ENCODE data around the gene MXRA5.
A peak's percentile ranks its signal among the peaks of the same experiment; 100 is the strongest.

Gene MXRA5

GRCh38 chrX:3371163-3371562 lies 24.7 kb upstream of the MXRA5 start:
- no CpG with 5 or more reads among the region's 4 CpGs for WGBS (ENCODE audit: extremely low coverage, insufficient coverage, insufficient read length)
- DNase-seq: no peak
- no peaks in the 10 kb centered on the region for H3K79me1 ChIP-seq (ENCODE audit: low read length)
- H3K27me3 ChIP-seq (ENCODE audit: insufficient read depth, low read length): no peaks in the 10 kb centered on the region
- no peak overlapping the region for H3K18ac ChIP-seq (ENCODE audit: low read length)
- no peaks in the 10 kb centered on the region for H3K36me3 ChIP-seq (ENCODE audit: control insufficient read depth in 1 of 2, insufficient read depth in 2 of 2, low read length in 2 of 2)
- H4K91ac ChIP-seq (ENCODE audit: low read depth, low read length): no peak overlapping the region
- no peak overlapping the region for H2BK12ac ChIP-seq (ENCODE audit: low read length)
- H3K4me3 ChIP-seq (ENCODE audit: low read depth, low read length): no peak overlapping the region
- H3K4me2 ChIP-seq (ENCODE audit: low read length): no peak overlapping the region
- H3K23ac ChIP-seq (ENCODE audit: low read length): no peak overlapping the region
- no peak overlapping the region for H3K9ac ChIP-seq (ENCODE audit: low read length)
- no peak overlapping the region for H2AK5ac ChIP-seq (ENCODE audit: low read length)
- H4K8ac ChIP-seq (ENCODE audit: low read depth, low read length): no peak overlapping the region
- no peaks in the 10 kb centered on the region for H3K79me2 ChIP-seq (ENCODE audit: control insufficient read depth, insufficient read depth, low read length, poor library complexity)
- no peak overlapping the region for H2BK5ac ChIP-seq (ENCODE audit: low read depth, low read length, poor library complexity)
- no peak overlapping the region for H3K14ac ChIP-seq (ENCODE audit: low read length)
- no peaks in the 10 kb centered on the region for H3K4me1 ChIP-seq (ENCODE audit: control insufficient read depth in 1 of 2, insufficient read depth in 2 of 2, low read length in 2 of 2)
- no peak overlapping the region for H3K4ac ChIP-seq (ENCODE audit: low read depth, low read length)
- H2BK120ac ChIP-seq (ENCODE audit: insufficient read depth, low read length, poor library complexity): no peak overlapping the region
- H2AFZ ChIP-seq (ENCODE audit: insufficient read depth, low read length, poor library complexity): no peak overlapping the region
- H3K27ac ChIP-seq (ENCODE audit: low read depth, low read length): no peak overlapping the region
- H4K12ac ChIP-seq (ENCODE audit: low read depth, low read length): no peak overlapping the region
- no peaks in the 10 kb centered on the region for H3K9me3 ChIP-seq (ENCODE audit: insufficient read depth, low read depth, low read length)

GRCh38 chrX:3370656-3371055 lies 24.2 kb upstream of the MXRA5 start:
- no peak overlapping the region for H3K9ac ChIP-seq (ENCODE audit: low read length)
- no peak overlapping the region for H3K27ac ChIP-seq (ENCODE audit: low read depth, low read length)
- H3K23ac ChIP-seq (ENCODE audit: low read length): no peak overlapping the region
- H2AFZ ChIP-seq (ENCODE audit: insufficient read depth, low read length, poor library complexity): no peak overlapping the region
- no peak overlapping the region for H2BK5ac ChIP-seq (ENCODE audit: low read depth, low read length, poor library complexity)
- H3K4ac ChIP-seq (ENCODE audit: low read depth, low read length): no peak overlapping the region
- no peak overlapping the region for H4K8ac ChIP-seq (ENCODE audit: low read depth, low read length)
- no peak overlapping the region for H4K91ac ChIP-seq (ENCODE audit: low read depth, low read length)
- H2BK12ac ChIP-seq (ENCODE audit: low read length): no peak overlapping the region
- H3K79me2 ChIP-seq (ENCODE audit: control insufficient read depth, insufficient read depth, low read length, poor library complexity): no peaks in the 10 kb centered on the region
- DNase-seq: peak; percentile 67 to 82
- H4K12ac ChIP-seq (ENCODE audit: low read depth, low read length): no peak overlapping the region
- H3K36me3 ChIP-seq (ENCODE audit: control insufficient read depth in 1 of 2, insufficient read depth in 2 of 2, low read length in 2 of 2): no peaks in the 10 kb centered on the region
- H3K14ac ChIP-seq (ENCODE audit: low read length): no peak overlapping the region
- H3K4me2 ChIP-seq (ENCODE audit: low read length): no peak overlapping the region
- no peaks in the 10 kb centered on the region for H3K4me1 ChIP-seq (ENCODE audit: control insufficient read depth in 1 of 2, insufficient read depth in 2 of 2, low read length in 2 of 2)
- H2AK5ac ChIP-seq (ENCODE audit: low read length): no peak overlapping the region
- no peak overlapping the region for H2BK120ac ChIP-seq (ENCODE audit: insufficient read depth, low read length, poor library complexity)
- no peaks in the 10 kb centered on the region for H3K27me3 ChIP-seq (ENCODE audit: insufficient read depth, low read length)
- no peaks in the 10 kb centered on the region for H3K79me1 ChIP-seq (ENCODE audit: low read length)
- no CpG with 5 or more reads among the region's 3 CpGs for WGBS (ENCODE audit: extremely low coverage, insufficient coverage, insufficient read length)
- no peaks in the 10 kb centered on the region for H3K9me3 ChIP-seq (ENCODE audit: insufficient read depth, low read depth, low read length)
- no peak overlapping the region for H3K4me3 ChIP-seq (ENCODE audit: low read depth, low read length)
- H3K18ac ChIP-seq (ENCODE audit: low read length): no peak overlapping the region

- no peaks in the 10 kb centered on the region for H3K9me3 ChIP-seq (ENCODE audit: insufficient read depth, low read depth, low read length)
- no CpG with 5 or more reads among the region's 4 CpGs for WGBS (ENCODE audit: extremely low coverage, insufficient coverage, insufficient read length)
Observed at GRCh38 chrX:3362956-3363355, 16.5 kb upstream of the MXRA5 start.

DNA sequence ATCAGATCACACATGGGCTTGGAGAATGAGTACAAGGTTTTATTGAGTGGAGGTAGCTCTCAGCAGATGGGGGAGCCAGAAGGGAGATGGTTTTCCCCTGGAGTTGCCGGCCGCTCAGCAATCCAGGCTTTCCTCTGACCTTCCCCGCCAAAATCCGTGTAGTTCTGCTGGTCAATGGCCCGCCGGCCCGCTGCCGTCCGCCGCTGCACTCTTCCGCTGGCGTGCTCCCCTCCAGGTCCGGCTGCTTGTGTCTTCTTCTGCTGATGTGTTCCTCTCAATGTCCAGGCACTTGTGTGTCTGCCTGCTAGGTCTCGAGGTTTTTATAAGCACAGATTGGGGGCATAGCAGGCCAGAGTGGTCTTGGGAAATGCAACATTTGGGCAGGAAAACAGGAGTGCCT lies 14.4 kb upstream of the MXRA5 start:
- H2AFZ ChIP-seq (ENCODE audit: insufficient read depth, low read length, poor library complexity): no peak overlapping the region
- no CpG with 5 or more reads among the region's 14 CpGs for WGBS (ENCODE audit: extremely low coverage, insufficient coverage, insufficient read length)
- H3K18ac ChIP-seq (ENCODE audit: low read length): no peak overlapping the region
- H3K79me2 ChIP-seq (ENCODE audit: control insufficient read depth, insufficient read depth, low read length, poor library complexity): no peaks in the 10 kb centered on the region
- no peaks in the 10 kb centered on the region for H3K4me1 ChIP-seq (ENCODE audit: control insufficient read depth in 1 of 2, insufficient read depth in 2 of 2, low read length in 2 of 2)
- DNase-seq: no peak
- no peaks in the 10 kb centered on the region for H3K9me3 ChIP-seq (ENCODE audit: insufficient read depth, low read depth, low read length)
- H3K27ac ChIP-seq (ENCODE audit: low read depth, low read length): no peak overlapping the region
- no peak overlapping the region for H3K4me2 ChIP-seq (ENCODE audit: low read length)
- no peak overlapping the region for H3K4ac ChIP-seq (ENCODE audit: low read depth, low read length)
- H2BK120ac ChIP-seq (ENCODE audit: insufficient read depth, low read length, poor library complexity): no peak overlapping the region
- H2BK5ac ChIP-seq (ENCODE audit: low read depth, low read length, poor library complexity): no peak overlapping the region
- no peak overlapping the region for H4K12ac ChIP-seq (ENCODE audit: low read depth, low read length)
- H3K79me1 ChIP-seq (ENCODE audit: low read length): no peaks in the 10 kb centered on the region
- no peak overlapping the region for H2AK5ac ChIP-seq (ENCODE audit: low read length)
- H3K4me3 ChIP-seq (ENCODE audit: low read depth, low read length): no peak overlapping the region
- H4K91ac ChIP-seq (ENCODE audit: low read depth, low read length): no peak overlapping the region
- no peaks in the 10 kb centered on the region for H3K27me3 ChIP-seq (ENCODE audit: insufficient read depth, low read length)
- no peak overlapping the region for H2BK12ac ChIP-seq (ENCODE audit: low read length)
- H3K36me3 ChIP-seq (ENCODE audit: control insufficient read depth in 1 of 2, insufficient read depth in 2 of 2, low read length in 2 of 2): no peaks in the 10 kb centered on the region
- H4K8ac ChIP-seq (ENCODE audit: low read depth, low read length): no peak overlapping the region
- no peak overlapping the region for H3K14ac ChIP-seq (ENCODE audit: low read length)
- no peak overlapping the region for H3K23ac ChIP-seq (ENCODE audit: low read length)
- H3K9ac ChIP-seq (ENCODE audit: low read length): no peak overlapping the region

More at GRCh38 chrX:3362956-3363355, 16.5 kb upstream of the MXRA5 start:
- DNase-seq: no peak
- Histone ChIP-seq H3K4ac (ENCODE audit: low read depth, low read length) (no peak overlapping the region), H3K27ac (ENCODE audit: low read depth, low read length) (no peak overlapping the region), H4K8ac (ENCODE audit: low read depth, low read length) (no peak overlapping the region), H3K4me2 (ENCODE audit: low read length) (no peak overlapping the region), H3K79me1 (ENCODE audit: low read length) (no peaks in the 10 kb centered on the region), H3K23ac (ENCODE audit: low read length) (no peak overlapping the region), H2BK12ac (ENCODE audit: low read length) (no peak overlapping the region), H3K36me3 (ENCODE audit: control insufficient read depth in 1 of 2, insufficient read depth in 2 of 2, low read length in 2 of 2) (no peaks in the 10 kb centered on the region), H2BK120ac (ENCODE audit: insufficient read depth, low read length, poor library complexity) (no peak overlapping the region), H2BK5ac (ENCODE audit: low read depth, low read length, poor library complexity) (no peak overlapping the region), H3K27me3 (ENCODE audit: insufficient read depth, low read length) (no peaks in the 10 kb centered on the region), H4K91ac (ENCODE audit: low read depth, low read length) (no peak overlapping the region), H3K14ac (ENCODE audit: low read length) (no peak overlapping the region), H2AFZ (ENCODE audit: insufficient read depth, low read length, poor library complexity) (no peak overlapping the region), H3K9ac (ENCODE audit: low read length) (no peak overlapping the region), H4K12ac (ENCODE audit: low read depth, low read length) (no peak overlapping the region), H2AK5ac (ENCODE audit: low read length) (no peak overlapping the region), H3K79me2 (ENCODE audit: control insufficient read depth, insufficient read depth, low read length, poor library complexity) (no peaks in the 10 kb centered on the region), H3K4me3 (ENCODE audit: low read depth, low read length) (no peak overlapping the region), H3K4me1 (ENCODE audit: control insufficient read depth in 1 of 2, insufficient read depth in 2 of 2, low read length in 2 of 2) (no peaks in the 10 kb centered on the region), H3K18ac (ENCODE audit: low read length) (no peak overlapping the region)

Measured in trophoblast cell (in vitro differentiated cells and primary cell).